Measurements from ENCODE around the gene SDF2L1. TPM values are rescaled to one million over a fixed set of nuclear protein-coding genes. Genes with fewer than 3 reads are reported as not detected.

Gene SDF2L1
- total RNA-seq, 1 donor from 2014 or later = 32.4 TPM

DNA sequence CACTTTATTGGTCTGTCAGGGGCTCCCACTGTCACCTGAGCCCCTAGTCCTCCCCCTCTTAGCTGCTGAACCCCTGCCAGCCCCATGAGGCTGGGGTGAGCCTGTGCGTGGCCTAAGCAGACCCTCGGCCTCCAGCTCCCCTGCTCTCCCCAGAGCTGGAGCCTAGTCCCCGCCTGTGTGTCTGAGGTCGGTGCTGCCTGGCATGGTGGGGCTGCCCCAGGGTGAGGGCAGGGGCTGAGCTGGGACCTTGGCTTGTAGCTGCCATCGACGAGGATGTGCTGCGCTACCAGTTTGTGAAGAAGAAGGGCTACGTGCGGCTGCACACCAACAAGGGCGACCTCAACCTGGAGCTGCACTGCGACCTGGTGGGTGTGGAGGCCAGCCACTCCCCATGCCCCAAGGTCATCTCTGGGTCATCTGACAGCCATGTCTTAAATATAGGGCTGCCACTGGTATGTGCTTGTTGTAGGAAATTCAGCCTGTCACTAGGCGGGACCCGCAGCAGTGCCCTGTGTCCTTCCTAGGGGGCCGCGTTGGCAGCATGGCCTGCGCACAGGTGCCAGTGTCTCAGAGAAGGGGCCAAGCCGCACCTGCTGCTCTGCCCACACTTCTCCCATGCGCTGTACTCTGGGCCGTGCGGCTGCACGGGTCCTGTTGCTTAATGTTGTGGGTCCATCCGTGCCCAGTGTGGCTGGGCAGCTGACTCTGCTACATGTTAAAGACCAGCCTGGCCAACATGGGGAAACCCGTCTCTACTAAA is 44.7 kb downstream of the SDF2L1 start:
- DNase-seq (ENCODE audit: low spot score) = no peak
- Mint-ChIP-seq H3K4me3 (ENCODE audit: unreplicated experiment) (no peak overlapping the region), H3K27me3 (ENCODE audit: unreplicated experiment) (peaks cover 11% of the 10 kb centered on the region)

DNA sequence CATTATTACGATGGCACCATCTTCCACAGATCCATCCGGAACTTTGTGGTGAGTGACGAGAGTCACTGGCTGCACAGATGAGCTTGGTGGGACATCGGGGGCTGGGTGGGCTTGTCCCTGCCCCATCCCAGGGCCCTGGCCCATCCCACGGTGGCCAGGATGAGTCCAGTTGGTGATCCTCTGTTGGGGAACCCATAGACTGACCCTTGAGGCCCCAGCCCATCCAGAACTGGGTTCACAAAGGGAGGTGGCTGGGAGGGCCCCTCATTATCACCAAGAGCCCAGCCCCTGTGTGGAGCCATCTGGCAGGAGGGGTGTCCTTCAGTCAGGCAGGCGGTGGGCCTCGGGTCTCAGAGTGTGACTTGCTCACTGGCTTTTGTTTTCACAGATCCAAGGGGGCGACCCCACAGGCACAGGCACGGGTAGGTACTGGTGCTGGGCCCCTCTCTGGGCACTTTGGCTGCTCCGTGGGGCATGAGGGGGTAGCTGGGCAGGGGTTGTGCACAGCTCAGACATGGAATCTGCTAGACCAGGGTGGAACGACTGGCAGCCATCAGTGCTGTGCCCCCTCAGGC is 45.7 kb downstream of the SDF2L1 start:
- Mint-ChIP-seq H3K4me1 (ENCODE audit: unreplicated experiment) (no peaks in the 10 kb centered on the region), H3K9me3 (ENCODE audit: unreplicated experiment) (no peaks in the 10 kb centered on the region), H3K4me3 (ENCODE audit: unreplicated experiment) (no peak overlapping the region), H3K27me3 (ENCODE audit: unreplicated experiment) (peaks cover 11% of the 10 kb centered on the region), H3K36me3 (ENCODE audit: low read depth, unreplicated experiment) (peaks cover 25% of the 10 kb centered on the region), H3K27ac (ENCODE audit: unreplicated experiment) (no peak overlapping the region)
- no peak for DNase-seq (ENCODE audit: low spot score)
- TF ChIP-seq, protein P1, sequence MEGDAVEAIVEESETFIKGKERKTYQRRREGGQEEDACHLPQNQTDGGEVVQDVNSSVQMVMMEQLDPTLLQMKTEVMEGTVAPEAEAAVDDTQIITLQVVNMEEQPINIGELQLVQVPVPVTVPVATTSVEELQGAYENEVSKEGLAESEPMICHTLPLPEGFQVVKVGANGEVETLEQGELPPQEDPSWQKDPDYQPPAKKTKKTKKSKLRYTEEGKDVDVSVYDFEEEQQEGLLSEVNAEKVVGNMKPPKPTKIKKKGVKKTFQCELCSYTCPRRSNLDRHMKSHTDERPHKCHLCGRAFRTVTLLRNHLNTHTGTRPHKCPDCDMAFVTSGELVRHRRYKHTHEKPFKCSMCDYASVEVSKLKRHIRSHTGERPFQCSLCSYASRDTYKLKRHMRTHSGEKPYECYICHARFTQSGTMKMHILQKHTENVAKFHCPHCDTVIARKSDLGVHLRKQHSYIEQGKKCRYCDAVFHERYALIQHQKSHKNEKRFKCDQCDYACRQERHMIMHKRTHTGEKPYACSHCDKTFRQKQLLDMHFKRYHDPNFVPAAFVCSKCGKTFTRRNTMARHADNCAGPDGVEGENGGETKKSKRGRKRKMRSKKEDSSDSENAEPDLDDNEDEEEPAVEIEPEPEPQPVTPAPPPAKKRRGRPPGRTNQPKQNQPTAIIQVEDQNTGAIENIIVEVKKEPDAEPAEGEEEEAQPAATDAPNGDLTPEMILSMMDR (IDR thresholded peaks at IDR 0.05; ENCODE audit: unreplicated experiment) = no peak

More for the DNA sequence above, 44.7 kb downstream of the SDF2L1 start:
- Mint-ChIP-seq H3K4me1 (ENCODE audit: unreplicated experiment) (no peaks in the 10 kb centered on the region), H3K36me3 (ENCODE audit: low read depth, unreplicated experiment) (peaks cover 25% of the 10 kb centered on the region), H3K27ac (ENCODE audit: unreplicated experiment) (no peak overlapping the region), H3K9me3 (ENCODE audit: unreplicated experiment) (no peaks in the 10 kb centered on the region)
- TF ChIP-seq, protein P1 (IDR thresholded peaks at IDR 0.05; ENCODE audit: unreplicated experiment) = no peak

DNA sequence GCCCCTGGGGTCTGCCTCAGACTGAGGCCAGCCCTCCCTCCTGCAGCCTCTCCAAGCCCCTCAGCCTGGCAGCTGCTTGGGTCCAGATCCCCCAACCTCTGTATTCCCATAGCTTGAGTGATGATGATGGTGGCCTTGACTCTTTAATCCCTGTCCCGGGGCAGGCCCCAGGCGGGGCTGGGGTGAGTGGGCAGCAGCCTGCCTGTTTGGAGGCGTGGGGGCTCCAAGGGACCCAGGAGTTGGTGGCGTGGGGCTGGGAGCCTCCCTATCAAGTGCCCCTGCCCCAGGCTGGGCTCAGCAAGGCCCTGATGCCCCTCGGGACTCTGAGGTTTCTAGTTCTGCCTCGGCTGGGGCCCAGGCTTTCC is 46.2 kb downstream of the SDF2L1 start:
- Mint-ChIP-seq H3K4me3 (ENCODE audit: unreplicated experiment) (no peak overlapping the region), H3K36me3 (ENCODE audit: low read depth, unreplicated experiment) (peaks cover 24% of the 10 kb centered on the region), H3K27me3 (ENCODE audit: unreplicated experiment) (peaks cover 8% of the 10 kb centered on the region), H3K4me1 (ENCODE audit: unreplicated experiment) (no peaks in the 10 kb centered on the region), H3K27ac (ENCODE audit: unreplicated experiment) (no peak overlapping the region), H3K9me3 (ENCODE audit: unreplicated experiment) (no peaks in the 10 kb centered on the region)
- TF ChIP-seq, protein P1 (IDR thresholded peaks at IDR 0.05; ENCODE audit: unreplicated experiment) = no peak
- no peak for DNase-seq (ENCODE audit: low spot score)

DNA sequence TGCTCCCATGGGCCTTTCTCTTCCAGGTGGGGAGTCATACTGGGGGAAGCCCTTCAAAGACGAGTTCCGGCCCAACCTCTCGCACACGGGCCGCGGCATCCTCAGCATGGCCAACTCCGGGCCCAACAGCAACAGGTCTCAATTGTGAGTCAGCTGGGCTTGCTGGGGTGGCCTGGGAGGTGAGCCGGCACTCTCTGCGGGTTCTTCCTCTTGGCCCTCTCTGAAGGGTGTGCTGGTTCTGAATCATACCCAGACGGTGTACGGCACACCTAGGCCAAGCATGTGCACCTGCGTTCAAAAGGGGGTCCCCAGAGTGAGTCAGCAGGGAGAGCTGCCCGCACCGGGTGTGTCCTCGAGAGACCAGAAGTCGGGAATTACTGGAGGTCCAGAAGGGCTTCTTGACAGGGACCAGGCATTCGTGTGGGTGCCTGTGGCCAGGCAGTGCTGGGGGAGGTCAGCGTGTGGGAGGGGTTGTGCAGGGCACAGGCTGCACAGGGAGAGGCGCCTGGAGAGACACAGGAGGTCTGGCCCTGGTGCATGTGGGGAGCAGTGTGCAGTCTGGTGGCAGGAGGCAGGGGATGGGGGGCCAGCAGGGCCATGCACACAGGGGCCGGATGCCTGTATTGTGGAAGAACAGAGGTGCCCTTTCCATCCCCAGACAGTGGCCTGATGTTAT is 46.7 kb downstream of the SDF2L1 start:
- TF ChIP-seq, protein P1 (IDR thresholded peaks at IDR 0.05; ENCODE audit: unreplicated experiment) = no peak
- H3K27ac Mint-ChIP-seq (ENCODE audit: unreplicated experiment) = no peak overlapping the region
- peaks cover 22% of the 10 kb centered on the region for H3K36me3 Mint-ChIP-seq (ENCODE audit: low read depth, unreplicated experiment)
- DNase-seq (ENCODE audit: low spot score) = no peak
- peak overlapping the region; percentile 63 for H3K4me3 Mint-ChIP-seq (ENCODE audit: unreplicated experiment)
- no peaks in the 10 kb centered on the region for H3K9me3 Mint-ChIP-seq (ENCODE audit: unreplicated experiment)
- H3K27me3 Mint-ChIP-seq (ENCODE audit: unreplicated experiment) = peaks cover 8% of the 10 kb centered on the region
- no peaks in the 10 kb centered on the region for H3K4me1 Mint-ChIP-seq (ENCODE audit: unreplicated experiment)

DNA sequence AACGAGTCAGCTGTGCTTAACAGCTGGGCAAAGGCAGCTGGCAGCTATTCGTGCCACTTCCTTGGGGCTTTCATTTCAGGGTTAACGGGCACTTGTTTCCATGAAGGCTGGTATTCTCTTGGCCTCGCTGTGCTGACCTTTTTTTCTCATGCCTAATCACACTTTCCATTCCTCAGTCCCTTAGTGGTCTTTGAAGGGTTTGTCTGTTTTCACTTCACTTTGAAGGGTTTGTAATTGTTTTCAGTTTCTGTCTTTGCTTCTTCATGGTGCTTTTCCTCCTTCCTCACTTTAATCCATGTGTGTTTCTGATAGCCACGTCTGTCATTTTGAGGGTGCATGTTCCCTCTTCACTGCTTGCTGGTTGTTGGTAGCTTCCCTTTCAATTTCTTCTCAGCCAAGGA is 48.3 kb downstream of the SDF2L1 start:
- Mint-ChIP-seq H3K36me3 (ENCODE audit: low read depth, unreplicated experiment) (peaks cover 19% of the 10 kb centered on the region), H3K4me1 (ENCODE audit: unreplicated experiment) (no peaks in the 10 kb centered on the region), H3K27ac (ENCODE audit: unreplicated experiment) (no peak overlapping the region), H3K4me3 (ENCODE audit: unreplicated experiment) (peak overlapping the region; percentile 16), H3K9me3 (ENCODE audit: unreplicated experiment) (no peaks in the 10 kb centered on the region), H3K27me3 (ENCODE audit: unreplicated experiment) (peaks cover 10% of the 10 kb centered on the region)
- TF ChIP-seq, protein P1 (IDR thresholded peaks at IDR 0.05; ENCODE audit: unreplicated experiment) = no peak
- DNase-seq (ENCODE audit: low spot score) = no peak

All from endothelial cell (in vitro differentiated cells).